OCI-LY7 (cell line): ENCODE data around the gene CRELD1. TPM values are rescaled to one million over a fixed set of nuclear protein-coding genes. Genes with fewer than 3 reads are reported as not detected.

ENCODE experiments used
- BruUV-seq: library from RNA; stranded (reverse); fragments of 400-500 nt; replicated peaks from 2 replicates; lab custom pipeline; 2021; lab: Mats Ljungman, UMichigan
- CTCF ChIA-PET: fragments of 300-600 bp; sonication (Branson Sonifier 250); formaldehyde crosslinking; loops from one replicate; lab custom pipeline; 2022; ENCODE audit warnings: antibody characterized with exemption; ENCODE audit not compliant: unreplicated experiment; lab: Charles Lee
- POLR2A ChIA-PET: fragments of 300-600 bp; sonication (Branson Sonifier 250); formaldehyde crosslinking; loops from one replicate; lab custom pipeline; 2022; ENCODE audit warnings: antibody characterized with exemption; lab: Charles Lee
- DNase-seq: peaks from one replicate; pipeline ENCODE4 v3.0.0-alpha.2; 2015; ENCODE audit warnings: low spot score
- H2AFZ ChIP-seq: fragments of 200-600 bp; sonication (generic), shearing (Covaris generic); 2 replicates; pipeline ENCODE4 v1.6.1; 2014; ENCODE audit warnings: mild to moderate bottlenecking, antibody characterized with exemption, low read length, moderate library complexity
- H3K27ac ChIP-seq: fragments of 200-600 bp; sonication (generic); 2 replicates; pipeline ENCODE4 v1.5.1; 2014; ENCODE audit warnings: mixed run types, low read depth, mild to moderate bottlenecking, moderate library complexity, low read length, inconsistent platforms; ENCODE audit not compliant: poor library complexity, severe bottlenecking
- H3K36me3 ChIP-seq: fragments of 200-600 bp; sonication (generic); 2 replicates; pipeline ENCODE4 v1.6.1; 2014; ENCODE audit warnings: mild to moderate bottlenecking, antibody characterized with exemption, low read length, moderate library complexity, mixed read lengths; ENCODE audit not compliant: insufficient read depth
- H3K4me1 ChIP-seq: fragments of 200-600 bp; sonication (generic); 2 replicates; pipeline ENCODE4 v1.5.1; 2014; ENCODE audit warnings: mild to moderate bottlenecking, low read length; ENCODE audit not compliant: insufficient read depth, poor library complexity, severe bottlenecking
- H3K4me2 ChIP-seq: fragments of 200-600 bp; sonication (generic); 2 replicates; pipeline ENCODE4 v1.6.1; 2014; ENCODE audit warnings: mild to moderate bottlenecking, low read length
- H3K4me3 ChIP-seq: fragments of 200-600 bp; sonication (generic); 2 replicates; pipeline ENCODE4 v1.5.1; 2014; ENCODE audit warnings: mild to moderate bottlenecking, low read depth, low read length; ENCODE audit not compliant: poor library complexity, severe bottlenecking
- H3K79me2 ChIP-seq: fragments of 200-600 bp; sonication (generic); 2 replicates; pipeline ENCODE4 v1.6.1; 2016; ENCODE audit warnings: low read depth, mild to moderate bottlenecking, low read length, moderate library complexity, mixed read lengths; ENCODE audit not compliant: insufficient read depth
- H3K9me2 ChIP-seq: fragments of 200-600 bp; sonication (generic); 2 replicates; pipeline ENCODE4 v1.6.1; 2016; ENCODE audit warnings: mild to moderate bottlenecking, low read length, mixed read lengths; ENCODE audit not compliant: insufficient read depth
- H3K9me3 ChIP-seq: fragments of 200-600 bp; sonication (generic); 2 replicates; pipeline ENCODE4 v1.6.1; 2014; ENCODE audit warnings: mild to moderate bottlenecking, mixed run types, low read length, mixed read lengths
- H4K20me1 ChIP-seq: fragments of 200-600 bp; sonication (generic); 2 replicates; pipeline ENCODE4 v1.6.1; 2014; ENCODE audit warnings: mild to moderate bottlenecking, antibody characterized with exemption, low read length, moderate library complexity, mixed read lengths; ENCODE audit not compliant: insufficient read depth
- EZH2phosphoT487 ChIP-seq: fragments of 200-600 bp; sonication (generic); IDR thresholded peaks from 2 replicates; pipeline ENCODE4 v1.6.1; 2018; ENCODE audit warnings: low read depth, borderline replicate concordance, mild to moderate bottlenecking, mixed run types, antibody characterized with exemption, low read length, moderate library complexity, mixed read lengths
- intact Hi-C: fragments of 100-400 bp; cut with micrococcal nuclease; formaldehyde crosslinking; loops from one replicate; pipeline ENCODE4 v1.10.0; 2022; ENCODE audit not compliant: unreplicated experiment
- total RNA-seq, 2 experiments: library from RNA; depleted of rRNA in 1 of 2; stranded (reverse); fragments of >200 nt in 1 of 2; shearing (Covaris generic) in 1 of 2; gene quantifications; 2 replicates each; pipeline ENCODE4 v1.2.3, GENCODE V29; 2014 to 2022
- TF ChIP-seq, protein P1 (sequence below): fragments of 200-600 bp; sonication (generic); conservative IDR thresholded peaks from 2 replicates; pipeline ENCODE4 v1.5.1; 2014; ENCODE audit warnings: mild to moderate bottlenecking, antibody characterized with exemption, low read length, moderate library complexity, mixed read lengths

Gene CRELD1
- total RNA-seq, 2 experiments from 2014 or later: 20.9 to 23.4 TPM

DNA sequence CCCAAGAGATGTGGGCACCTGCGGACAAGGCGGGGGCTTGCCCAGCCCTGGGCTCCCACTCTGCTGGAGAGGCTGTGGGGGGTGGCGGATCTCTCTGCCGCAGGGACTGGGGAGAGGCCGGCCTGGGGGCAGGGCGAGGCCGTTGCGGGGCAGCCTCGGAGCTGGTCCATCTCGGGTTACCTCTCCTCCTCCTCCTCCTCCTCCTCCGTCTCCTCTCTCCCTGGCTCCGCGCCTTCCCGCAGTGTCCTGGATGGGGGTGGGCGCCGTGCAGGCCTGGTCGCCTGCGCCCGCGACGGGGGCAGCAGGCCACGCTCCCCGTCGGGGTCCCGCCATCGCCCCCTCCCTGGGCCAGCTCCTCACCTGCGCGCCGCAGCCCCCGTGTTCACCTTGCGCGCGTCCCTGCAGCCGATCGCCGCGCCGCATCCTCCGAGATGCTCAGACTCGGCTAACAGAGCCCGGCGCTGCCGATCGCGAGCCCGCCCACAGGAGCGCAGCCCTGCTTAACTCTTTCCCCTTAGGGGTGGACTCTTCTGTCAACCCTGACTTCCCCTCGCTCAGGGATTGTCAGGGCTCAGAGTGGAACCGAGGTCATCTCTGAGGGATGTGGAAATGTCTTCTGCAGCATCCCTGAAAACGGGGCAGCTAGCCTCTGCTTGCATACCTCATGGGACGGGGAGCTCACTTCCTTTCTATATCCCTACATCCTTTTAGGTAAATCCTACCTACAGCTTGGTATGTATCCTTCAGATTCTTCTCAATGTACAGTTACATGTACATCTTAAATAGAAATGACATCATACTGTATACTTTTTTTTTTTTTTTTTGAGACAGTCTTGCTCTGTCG lies 18.6 kb downstream of the CRELD1 start, which contains the start of gene PRRT3:
PRRT3 (minus strand) TSS at position 447 of the 844 bp plus-strand sequence. CDS start 2,293 bp downstream, outside the sequence.
- Histone ChIP-seq H3K9me2 (no peaks in the 10 kb centered on the region), H3K27ac (no peak within 1 kb of the TSS), H4K20me1 (no peaks in the 10 kb centered on the region), H3K4me2 (peak within 1 kb of the TSS; percentile 84), H3K79me2 (no peaks in the 10 kb centered on the region), H3K4me3 (peak within 1 kb of the TSS; percentile 81), H2AFZ (peak within 1 kb of the TSS; percentile 63), H3K4me1 (peaks cover 12% of the 10 kb centered on the region), H3K36me3 (no peaks in the 10 kb centered on the region), H3K9me3 (no peaks in the 10 kb centered on the region)
- ChIA-PET CTCF (interaction anchor here (0.6 to 0.9 kb wide), 2 partner anchors 20 to 22 kb away, joined by 3 to 4 read pairs; no protein-coding TSS in a partner anchor), POLR2A (interaction anchor here (1.0 to 1.4 kb wide), 3 partner anchors 17 to 310 kb away, joined by 3 to 5 read pairs (median 4); partner anchors contain the start of gene CRELD1)
- BruUV-seq: no TSS peak
- intact Hi-C loops: loop anchor here (1.0 kb wide), 1 partner anchor 19 kb away; the partner anchor contains the start of gene CRELD1
- no peak for TF ChIP-seq EZH2phosphoT487
- TF ChIP-seq, protein P1, sequence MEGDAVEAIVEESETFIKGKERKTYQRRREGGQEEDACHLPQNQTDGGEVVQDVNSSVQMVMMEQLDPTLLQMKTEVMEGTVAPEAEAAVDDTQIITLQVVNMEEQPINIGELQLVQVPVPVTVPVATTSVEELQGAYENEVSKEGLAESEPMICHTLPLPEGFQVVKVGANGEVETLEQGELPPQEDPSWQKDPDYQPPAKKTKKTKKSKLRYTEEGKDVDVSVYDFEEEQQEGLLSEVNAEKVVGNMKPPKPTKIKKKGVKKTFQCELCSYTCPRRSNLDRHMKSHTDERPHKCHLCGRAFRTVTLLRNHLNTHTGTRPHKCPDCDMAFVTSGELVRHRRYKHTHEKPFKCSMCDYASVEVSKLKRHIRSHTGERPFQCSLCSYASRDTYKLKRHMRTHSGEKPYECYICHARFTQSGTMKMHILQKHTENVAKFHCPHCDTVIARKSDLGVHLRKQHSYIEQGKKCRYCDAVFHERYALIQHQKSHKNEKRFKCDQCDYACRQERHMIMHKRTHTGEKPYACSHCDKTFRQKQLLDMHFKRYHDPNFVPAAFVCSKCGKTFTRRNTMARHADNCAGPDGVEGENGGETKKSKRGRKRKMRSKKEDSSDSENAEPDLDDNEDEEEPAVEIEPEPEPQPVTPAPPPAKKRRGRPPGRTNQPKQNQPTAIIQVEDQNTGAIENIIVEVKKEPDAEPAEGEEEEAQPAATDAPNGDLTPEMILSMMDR: no peak
- DNase-seq: peak; percentile 75

DNA sequence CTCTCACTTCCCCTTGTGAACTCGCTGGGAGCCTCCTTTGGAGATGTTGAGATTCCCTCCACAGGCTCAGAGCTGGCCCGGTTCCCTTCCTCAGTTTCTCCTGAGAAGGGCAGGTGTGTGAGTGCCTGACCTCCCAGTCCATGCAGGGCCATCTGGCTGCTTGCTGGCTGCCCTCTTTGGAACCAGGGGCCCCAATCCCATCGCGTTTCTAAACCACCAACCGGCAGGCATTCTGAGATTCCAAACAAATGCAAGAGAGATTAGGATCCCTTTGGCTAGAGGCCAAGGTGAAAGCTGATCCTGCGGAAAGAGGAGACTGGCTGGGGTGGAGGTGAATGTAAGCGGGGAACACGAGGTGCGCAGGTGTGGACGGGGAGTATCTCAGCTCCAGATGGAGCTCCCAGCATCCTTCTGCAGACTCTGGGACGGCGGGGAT lies 21.5 kb downstream of the CRELD1 start:
- Histone ChIP-seq H3K79me2 (no peaks in the 10 kb centered on the region), H2AFZ (no peak overlapping the region), H3K4me1 (peaks cover 12% of the 10 kb centered on the region), H3K9me2 (no peaks in the 10 kb centered on the region), H3K4me2 (no peak overlapping the region), H3K9me3 (no peaks in the 10 kb centered on the region), H4K20me1 (no peaks in the 10 kb centered on the region), H3K27ac (no peak overlapping the region), H3K36me3 (no peaks in the 10 kb centered on the region), H3K4me3 (no peak overlapping the region)
- DNase-seq: no peak
- intact Hi-C loops: no loop called here
- ChIA-PET POLR2A (no interaction called here), CTCF (interaction anchor here (0.9 kb wide), 1 partner anchor 10 kb away, joined by 4 read pairs; no protein-coding TSS in a partner anchor)
- TF ChIP-seq, protein P1: no peak
- no peak for TF ChIP-seq EZH2phosphoT487
- BruUV-seq: no TSS peak
